ENCODE results near the gene RAD51B.

DNA sequence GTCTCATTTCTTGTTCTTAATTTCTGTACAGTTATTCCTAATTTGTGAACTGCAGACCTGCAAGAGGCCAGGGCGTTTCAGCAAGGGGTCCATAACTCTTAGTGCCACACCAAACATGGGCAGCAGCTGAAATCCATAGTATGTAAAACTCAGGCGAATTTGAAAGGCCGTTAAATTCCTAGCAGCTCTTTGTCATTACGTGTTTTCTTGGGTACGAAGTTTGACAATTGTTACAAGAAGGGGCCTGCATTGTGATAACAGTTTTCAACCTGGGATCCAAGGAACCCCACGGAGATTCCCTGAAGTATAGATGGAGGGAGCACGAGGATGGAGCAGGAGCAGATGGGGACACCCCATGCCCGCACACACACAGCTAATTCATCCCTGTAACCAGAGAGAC, 685.3 kb downstream of the RAD51B start:
- TF ChIP-seq EZH2 (IDR thresholded peaks at IDR 0.05) (no peak), POLR2AphosphoS5 (IDR thresholded peaks at IDR 0.05; ENCODE audit: borderline replicate concordance, low read depth, low read length) (no peak)
